PFSK-1 (cell line): ENCODE measurements around the gene TMEM37.

Experiments
- POLR2AphosphoS5 ChIP-seq: IDR thresholded peaks from 2 replicates; pipeline ENCODE4 v1.6.1; 2012; ENCODE audit warnings: low read depth, mild to moderate bottlenecking, control low read depth, low read length, moderate library complexity
- SIN3A ChIP-seq: IDR thresholded peaks from 2 replicates; pipeline ENCODE4 v1.6.1; 2012; ENCODE audit warnings: mild to moderate bottlenecking, low read length, moderate library complexity, borderline replicate concordance; ENCODE audit not compliant: insufficient read depth
- TAF1 ChIP-seq: IDR thresholded peaks from 2 replicates; pipeline ENCODE4 v1.6.1; 2012; ENCODE audit warnings: low read length, control low read depth, borderline replicate concordance; ENCODE audit not compliant: insufficient read depth
- TF ChIP-seq, protein P1 (sequence below), 2 experiments: IDR thresholded peaks; 2 replicates each; pipeline versions ENCODE4 v1.6.1 to v1.8.0; 2011 to 2012; ENCODE audit warnings: low read depth in 2 of 2, low read length in 2 of 2, control low read depth in 1 of 2, inconsistent platforms in 1 of 2, mild to moderate bottlenecking in 1 of 2, moderate library complexity in 1 of 2; ENCODE audit not compliant: insufficient read depth in 1 of 2

DNA sequence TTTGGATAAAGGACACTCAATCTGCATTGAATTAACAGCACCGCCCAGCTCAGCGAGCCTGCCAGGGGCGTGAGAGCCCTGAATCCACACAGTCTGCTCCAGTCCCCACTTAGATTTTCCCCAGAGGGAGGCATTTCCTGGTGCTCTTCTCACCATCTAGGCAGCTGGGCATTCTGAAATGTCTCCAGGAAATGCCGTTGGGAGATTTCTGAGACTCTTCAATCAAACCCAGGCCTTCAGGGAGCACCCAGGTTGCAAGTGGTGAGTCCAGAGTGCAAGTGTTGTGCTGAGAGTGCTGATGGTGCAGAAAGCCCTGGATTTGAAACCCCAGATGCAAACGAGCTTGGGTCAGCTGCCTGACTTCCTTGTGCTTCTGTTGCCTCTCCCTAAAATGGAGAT lies 23.4 kb upstream of the TMEM37 start:
- TF ChIP-seq, protein P1, sequence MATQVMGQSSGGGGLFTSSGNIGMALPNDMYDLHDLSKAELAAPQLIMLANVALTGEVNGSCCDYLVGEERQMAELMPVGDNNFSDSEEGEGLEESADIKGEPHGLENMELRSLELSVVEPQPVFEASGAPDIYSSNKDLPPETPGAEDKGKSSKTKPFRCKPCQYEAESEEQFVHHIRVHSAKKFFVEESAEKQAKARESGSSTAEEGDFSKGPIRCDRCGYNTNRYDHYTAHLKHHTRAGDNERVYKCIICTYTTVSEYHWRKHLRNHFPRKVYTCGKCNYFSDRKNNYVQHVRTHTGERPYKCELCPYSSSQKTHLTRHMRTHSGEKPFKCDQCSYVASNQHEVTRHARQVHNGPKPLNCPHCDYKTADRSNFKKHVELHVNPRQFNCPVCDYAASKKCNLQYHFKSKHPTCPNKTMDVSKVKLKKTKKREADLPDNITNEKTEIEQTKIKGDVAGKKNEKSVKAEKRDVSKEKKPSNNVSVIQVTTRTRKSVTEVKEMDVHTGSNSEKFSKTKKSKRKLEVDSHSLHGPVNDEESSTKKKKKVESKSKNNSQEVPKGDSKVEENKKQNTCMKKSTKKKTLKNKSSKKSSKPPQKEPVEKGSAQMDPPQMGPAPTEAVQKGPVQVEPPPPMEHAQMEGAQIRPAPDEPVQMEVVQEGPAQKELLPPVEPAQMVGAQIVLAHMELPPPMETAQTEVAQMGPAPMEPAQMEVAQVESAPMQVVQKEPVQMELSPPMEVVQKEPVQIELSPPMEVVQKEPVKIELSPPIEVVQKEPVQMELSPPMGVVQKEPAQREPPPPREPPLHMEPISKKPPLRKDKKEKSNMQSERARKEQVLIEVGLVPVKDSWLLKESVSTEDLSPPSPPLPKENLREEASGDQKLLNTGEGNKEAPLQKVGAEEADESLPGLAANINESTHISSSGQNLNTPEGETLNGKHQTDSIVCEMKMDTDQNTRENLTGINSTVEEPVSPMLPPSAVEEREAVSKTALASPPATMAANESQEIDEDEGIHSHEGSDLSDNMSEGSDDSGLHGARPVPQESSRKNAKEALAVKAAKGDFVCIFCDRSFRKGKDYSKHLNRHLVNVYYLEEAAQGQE (IDR thresholded peaks at IDR 0.05; ENCODE audit: insufficient read depth in 1 of 2, low read depth in 2 of 2, low read length in 2 of 2), result no peak
- TF ChIP-seq POLR2AphosphoS5 (no peak), SIN3A (no peak), TAF1 (no peak)
